Measurements from ENCODE around the gene LINGO1. TPM values are rescaled to one million over a fixed set of nuclear protein-coding genes. Genes with fewer than 3 reads are reported as not detected.

LINGO1 gene, protein sequence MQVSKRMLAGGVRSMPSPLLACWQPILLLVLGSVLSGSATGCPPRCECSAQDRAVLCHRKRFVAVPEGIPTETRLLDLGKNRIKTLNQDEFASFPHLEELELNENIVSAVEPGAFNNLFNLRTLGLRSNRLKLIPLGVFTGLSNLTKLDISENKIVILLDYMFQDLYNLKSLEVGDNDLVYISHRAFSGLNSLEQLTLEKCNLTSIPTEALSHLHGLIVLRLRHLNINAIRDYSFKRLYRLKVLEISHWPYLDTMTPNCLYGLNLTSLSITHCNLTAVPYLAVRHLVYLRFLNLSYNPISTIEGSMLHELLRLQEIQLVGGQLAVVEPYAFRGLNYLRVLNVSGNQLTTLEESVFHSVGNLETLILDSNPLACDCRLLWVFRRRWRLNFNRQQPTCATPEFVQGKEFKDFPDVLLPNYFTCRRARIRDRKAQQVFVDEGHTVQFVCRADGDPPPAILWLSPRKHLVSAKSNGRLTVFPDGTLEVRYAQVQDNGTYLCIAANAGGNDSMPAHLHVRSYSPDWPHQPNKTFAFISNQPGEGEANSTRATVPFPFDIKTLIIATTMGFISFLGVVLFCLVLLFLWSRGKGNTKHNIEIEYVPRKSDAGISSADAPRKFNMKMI
- not detected for total RNA-seq

DNA sequence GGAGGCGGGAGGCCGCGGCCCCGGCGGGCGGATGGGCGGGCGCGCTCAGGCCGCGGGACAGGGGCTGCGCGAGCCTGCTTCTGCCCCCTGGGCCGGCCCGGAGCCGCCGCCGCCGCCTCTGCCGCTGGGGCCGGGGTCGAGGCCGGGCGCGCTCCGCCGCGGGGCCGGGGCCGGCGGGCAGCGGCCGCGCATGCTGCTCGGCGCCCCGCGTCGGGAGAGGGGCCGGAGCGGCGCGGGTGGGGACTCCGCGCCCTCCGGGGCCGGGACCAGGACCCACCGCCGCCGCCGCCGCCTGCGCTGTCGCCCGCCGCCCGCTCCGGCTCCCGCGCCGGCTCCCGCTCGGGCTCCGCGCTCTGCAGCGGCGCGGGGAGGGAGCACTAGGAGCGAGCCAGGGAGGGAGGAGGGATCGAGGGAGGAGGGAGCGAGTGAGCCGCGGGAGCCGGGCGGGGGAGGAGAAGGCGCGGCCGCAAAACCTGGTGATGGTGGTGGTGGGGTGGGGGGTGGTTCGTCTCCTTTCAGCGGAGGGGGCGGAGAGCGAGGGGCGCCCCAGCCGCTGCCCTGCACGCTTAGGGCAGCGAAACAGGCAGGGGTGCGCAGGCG is at the start of gene LINGO1:
Gene LINGO1, minus strand, starts transcription at position 379 of the 600 bp plus-strand sequence. CDS start 597 bp downstream, outside the sequence.
- Mint-ChIP-seq H3K4me3 (peak within 1 kb of the TSS; percentile 38), H3K27me3 (ENCODE audit: low read depth) (peaks cover 45% of the 10 kb centered on the region), H3K27ac (no peak within 1 kb of the TSS), H3K4me1 (ENCODE audit: low read depth) (peaks cover 10% of the 10 kb centered on the region), H3K9me3 (ENCODE audit: insufficient read depth) (no peaks in the 10 kb centered on the region), H3K36me3 (ENCODE audit: low read depth) (no peaks in the 10 kb centered on the region)
- ChIA-PET POLR2A (no interaction called here), CTCF (interaction anchor here (1.5 to 2.7 kb wide), 6 partner anchors 7 to 189 kb away, joined by 4 to 20 read pairs (median 8); no protein-coding TSS in a partner anchor)
- DNase-seq: no peak
- peak; percentile 6 for ATAC-seq

DNA sequence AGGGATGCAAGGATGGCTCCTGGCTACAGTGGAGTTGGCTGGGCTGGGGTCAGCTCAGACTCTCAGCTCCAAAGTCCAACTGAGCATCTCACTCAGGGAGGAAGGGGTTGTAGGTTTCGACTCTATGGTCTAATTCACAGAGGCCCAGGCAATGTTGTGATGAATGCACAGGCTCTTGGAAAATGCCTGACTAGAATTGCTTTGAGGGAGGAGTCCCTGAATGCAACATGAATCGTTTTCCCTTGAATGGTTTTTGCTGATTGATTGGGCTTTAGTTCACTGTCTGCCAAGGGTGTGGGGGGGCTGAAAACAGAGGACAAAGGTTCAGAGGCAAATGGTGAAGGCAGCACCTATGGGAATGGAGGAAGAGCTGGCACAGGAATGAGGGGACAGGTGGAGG is 48.6 kb upstream of the LINGO1 start:
- POLR2A ChIA-PET: no interaction called here
- no peak overlapping the region for H3K27ac Mint-ChIP-seq
- CTCF ChIA-PET: no interaction called here
- ATAC-seq (no peak), DNase-seq (no peak)
- H3K27me3 Mint-ChIP-seq (ENCODE audit: low read depth): peaks cover 14% of the 10 kb centered on the region
- no peak overlapping the region for H3K4me3 Mint-ChIP-seq
- H3K36me3 Mint-ChIP-seq (ENCODE audit: low read depth): no peaks in the 10 kb centered on the region
- no peaks in the 10 kb centered on the region for H3K4me1 Mint-ChIP-seq (ENCODE audit: low read depth)
- H3K9me3 Mint-ChIP-seq (ENCODE audit: insufficient read depth): no peaks in the 10 kb centered on the region

DNA sequence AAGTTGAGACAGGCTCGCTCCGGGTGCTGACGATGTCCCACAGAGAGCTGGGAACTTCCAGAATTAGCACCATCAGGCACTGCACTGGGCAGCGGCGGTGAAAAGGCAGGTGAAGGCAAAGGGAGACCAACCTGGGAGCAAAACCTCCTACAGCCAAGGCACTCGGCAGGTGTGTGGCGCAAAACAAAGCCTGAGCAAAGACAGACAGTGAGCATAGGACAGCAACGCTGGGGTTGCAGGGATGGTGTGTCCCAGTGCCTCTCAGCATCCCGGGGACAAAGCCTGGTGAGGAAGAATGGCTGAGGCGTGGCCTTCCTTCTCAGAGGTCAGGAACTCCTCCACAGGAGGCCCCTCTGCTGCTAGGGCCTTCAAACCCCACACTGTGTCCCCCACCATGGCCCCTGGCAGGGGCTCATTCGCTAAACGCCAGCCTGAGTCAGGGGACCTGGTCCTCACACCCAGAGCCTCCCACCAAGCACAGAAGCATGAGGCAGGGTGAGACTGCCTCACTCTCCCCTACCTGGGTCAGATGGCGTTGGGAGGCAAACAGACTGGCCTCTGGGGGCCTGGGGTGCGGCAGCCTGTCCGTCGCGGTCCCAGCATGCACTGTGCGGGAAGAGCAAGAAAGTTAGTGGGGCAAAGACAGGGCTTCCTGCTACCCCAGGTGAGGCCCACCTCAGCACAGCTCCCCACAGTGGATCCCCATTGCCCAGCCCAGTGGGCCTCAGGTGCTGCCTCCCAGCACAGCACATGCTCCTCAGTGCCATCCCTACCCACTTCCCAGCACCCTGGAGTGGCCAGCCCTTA is 44.1 kb upstream of the LINGO1 start:
- ATAC-seq (no peak), DNase-seq (no peak)
- H3K27ac Mint-ChIP-seq: no peak overlapping the region
- peaks cover 6% of the 10 kb centered on the region for H3K27me3 Mint-ChIP-seq (ENCODE audit: low read depth)
- no peak overlapping the region for H3K4me3 Mint-ChIP-seq
- POLR2A ChIA-PET: no interaction called here
- H3K4me1 Mint-ChIP-seq (ENCODE audit: low read depth): no peaks in the 10 kb centered on the region
- no peaks in the 10 kb centered on the region for H3K9me3 Mint-ChIP-seq (ENCODE audit: insufficient read depth)
- CTCF ChIA-PET: no interaction called here
- no peaks in the 10 kb centered on the region for H3K36me3 Mint-ChIP-seq (ENCODE audit: low read depth)

DNA sequence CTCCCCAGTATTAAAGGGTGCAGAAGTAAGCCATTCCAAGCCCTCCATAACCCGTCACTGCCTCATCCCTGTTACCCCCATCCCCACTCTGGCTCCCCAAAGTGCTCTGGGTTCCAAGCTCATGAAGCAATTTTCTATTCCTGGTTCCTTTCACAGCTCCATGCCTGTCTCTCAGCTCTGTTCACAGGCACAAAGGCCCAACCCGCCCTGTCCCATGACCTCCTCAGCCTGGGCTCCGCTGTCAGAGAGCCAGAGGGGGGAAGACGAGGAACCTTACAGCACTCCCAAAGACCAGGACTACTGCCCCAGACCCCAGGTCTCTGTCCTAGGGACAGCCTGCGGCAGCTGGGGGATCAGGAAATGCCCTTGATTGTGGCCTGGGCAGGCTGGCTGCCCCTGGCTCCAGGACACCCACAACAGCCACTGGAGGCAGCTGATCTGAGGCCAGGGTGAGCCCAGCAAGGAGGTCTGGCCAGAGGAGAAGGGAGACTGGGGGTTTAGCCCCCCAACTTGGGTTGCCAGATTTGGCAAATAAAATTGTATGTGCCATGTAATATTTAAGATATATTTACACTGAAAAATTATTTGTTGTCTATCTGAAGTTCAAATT is 43.2 kb upstream of the LINGO1 start:
- peaks cover 4% of the 10 kb centered on the region for H3K27me3 Mint-ChIP-seq (ENCODE audit: low read depth)

DNA sequence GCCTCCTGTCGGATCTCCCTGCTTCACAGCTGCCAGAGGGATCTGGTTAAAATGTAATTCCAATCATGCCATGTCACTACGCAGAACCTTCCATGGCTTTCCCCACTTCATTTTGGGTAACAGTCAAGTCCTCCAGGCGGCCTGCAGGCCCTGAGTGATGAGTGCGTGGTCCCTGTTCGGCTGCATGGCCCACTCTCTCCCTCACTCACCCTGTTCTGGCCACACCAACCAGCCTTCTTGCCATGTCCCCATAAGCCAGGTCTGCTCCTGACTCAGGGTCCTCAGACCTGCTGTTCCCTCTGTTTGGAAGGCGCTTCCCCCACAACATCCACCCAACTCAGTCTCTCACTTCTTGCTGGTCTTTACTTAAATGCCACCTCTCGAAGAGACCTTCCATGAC is 41.6 kb upstream of the LINGO1 start:
- POLR2A ChIA-PET: no interaction called here
- Mint-ChIP-seq H3K27me3 (ENCODE audit: low read depth) (peaks cover 2% of the 10 kb centered on the region), H3K27ac (no peak overlapping the region), H3K4me1 (ENCODE audit: low read depth) (no peaks in the 10 kb centered on the region), H3K36me3 (ENCODE audit: low read depth) (no peaks in the 10 kb centered on the region), H3K9me3 (ENCODE audit: insufficient read depth) (no peaks in the 10 kb centered on the region), H3K4me3 (no peak overlapping the region)
- DNase-seq: no peak
- no peak for ATAC-seq
- CTCF ChIA-PET: no interaction called here

More for the DNA sequence above, 43.2 kb upstream of the LINGO1 start:
- POLR2A ChIA-PET: no interaction called here
- no peaks in the 10 kb centered on the region for H3K36me3 Mint-ChIP-seq (ENCODE audit: low read depth)
- H3K9me3 Mint-ChIP-seq (ENCODE audit: insufficient read depth): no peaks in the 10 kb centered on the region
- H3K4me1 Mint-ChIP-seq (ENCODE audit: low read depth): no peaks in the 10 kb centered on the region
- H3K27ac Mint-ChIP-seq: no peak overlapping the region
- DNase-seq (no peak), ATAC-seq (no peak)
- no peak overlapping the region for H3K4me3 Mint-ChIP-seq
- CTCF ChIA-PET: no interaction called here

DNA sequence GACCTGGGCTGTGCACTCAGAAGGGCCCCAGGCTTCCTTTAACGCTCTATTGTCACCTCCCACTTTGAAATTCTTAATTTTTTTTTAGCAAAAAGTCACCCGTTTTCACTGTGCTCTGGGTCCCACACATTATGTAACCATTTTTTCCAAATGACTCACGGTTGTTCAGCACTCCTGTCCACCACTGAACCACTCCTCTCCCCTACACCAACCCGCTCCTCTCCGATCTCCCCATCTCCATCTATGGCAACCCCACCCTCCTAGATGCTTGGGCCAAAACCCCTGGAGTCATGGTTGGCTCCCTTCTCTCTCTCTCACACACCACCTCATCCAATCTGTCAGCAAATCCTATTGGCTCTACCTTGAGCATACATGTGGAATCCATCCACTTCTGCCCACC is 41.2 kb upstream of the LINGO1 start:
- Mint-ChIP-seq H3K27ac (no peak overlapping the region), H3K27me3 (ENCODE audit: low read depth) (no peaks in the 10 kb centered on the region), H3K36me3 (ENCODE audit: low read depth) (no peaks in the 10 kb centered on the region), H3K9me3 (ENCODE audit: insufficient read depth) (no peaks in the 10 kb centered on the region), H3K4me1 (ENCODE audit: low read depth) (no peaks in the 10 kb centered on the region), H3K4me3 (no peak overlapping the region)
- ATAC-seq (no peak), DNase-seq (no peak)
- CTCF ChIA-PET: no interaction called here
- POLR2A ChIA-PET: no interaction called here

DNA sequence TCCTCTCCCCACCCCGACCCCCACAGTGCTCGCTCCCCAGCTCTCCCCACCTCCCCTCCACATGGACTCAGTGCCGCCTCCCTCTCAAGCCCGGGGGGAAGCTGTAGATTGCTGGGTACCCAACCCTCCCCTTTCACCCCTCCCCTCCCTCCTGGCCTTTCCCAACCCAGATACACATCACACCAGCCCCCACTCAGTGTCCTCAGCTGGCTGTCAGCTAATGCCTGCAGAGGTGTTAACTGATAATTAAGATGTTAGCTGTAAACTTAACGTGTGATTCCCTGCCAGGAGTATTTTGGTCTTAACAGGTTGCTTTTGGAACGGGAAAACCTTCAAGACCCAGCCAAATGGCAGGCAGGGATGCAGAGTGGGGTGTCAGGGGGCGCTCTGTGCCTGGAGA is 39.4 kb upstream of the LINGO1 start:
- H3K27ac Mint-ChIP-seq: no peak overlapping the region
- no peaks in the 10 kb centered on the region for H3K36me3 Mint-ChIP-seq (ENCODE audit: low read depth)
- no peaks in the 10 kb centered on the region for H3K9me3 Mint-ChIP-seq (ENCODE audit: insufficient read depth)
- ChIA-PET POLR2A (interaction anchor here (0.5 kb wide), 1 partner anchor 849 kb away, joined by 3 read pairs; no protein-coding TSS in a partner anchor), CTCF (no interaction called here)
- H3K27me3 Mint-ChIP-seq (ENCODE audit: low read depth): peaks cover 4% of the 10 kb centered on the region
- ATAC-seq: no peak
- no peak for DNase-seq
- no peak overlapping the region for H3K4me3 Mint-ChIP-seq
- H3K4me1 Mint-ChIP-seq (ENCODE audit: low read depth): no peaks in the 10 kb centered on the region

DNA sequence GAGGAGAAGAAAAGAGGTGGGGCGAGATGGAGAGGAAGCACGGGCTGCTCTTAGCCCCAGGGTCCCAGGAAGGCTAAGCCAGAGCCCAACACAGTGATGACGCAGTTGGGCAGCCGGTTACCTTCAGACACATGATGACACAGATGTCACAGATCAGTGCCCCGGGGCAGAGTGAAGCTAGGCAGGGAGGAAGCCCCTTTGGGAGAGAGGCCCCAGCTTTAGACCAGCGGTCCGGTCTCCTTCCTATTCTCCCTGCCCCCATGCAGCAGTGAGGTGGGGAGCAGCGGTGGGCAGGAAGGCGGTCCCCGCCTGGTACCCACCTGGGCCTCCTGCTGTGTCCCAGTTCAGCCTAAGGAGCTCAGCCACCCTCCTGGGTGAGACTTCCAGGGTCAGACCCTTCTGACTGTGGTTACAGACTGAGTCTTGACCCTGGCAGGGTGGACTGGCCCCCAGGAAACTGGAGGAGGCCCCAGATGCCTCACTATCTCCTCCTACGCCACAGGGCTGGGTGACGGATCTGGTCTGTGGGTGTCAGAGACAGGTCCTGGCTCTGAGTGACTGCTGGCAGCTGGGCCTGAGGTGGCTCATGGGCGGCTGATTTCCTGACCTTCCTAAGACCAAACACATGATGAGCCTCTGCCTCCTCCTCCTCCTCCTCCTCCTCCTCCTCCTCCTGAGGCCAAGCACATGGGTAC is 38.8 kb upstream of the LINGO1 start:
- CTCF ChIA-PET: no interaction called here
- no peak for DNase-seq

DNA sequence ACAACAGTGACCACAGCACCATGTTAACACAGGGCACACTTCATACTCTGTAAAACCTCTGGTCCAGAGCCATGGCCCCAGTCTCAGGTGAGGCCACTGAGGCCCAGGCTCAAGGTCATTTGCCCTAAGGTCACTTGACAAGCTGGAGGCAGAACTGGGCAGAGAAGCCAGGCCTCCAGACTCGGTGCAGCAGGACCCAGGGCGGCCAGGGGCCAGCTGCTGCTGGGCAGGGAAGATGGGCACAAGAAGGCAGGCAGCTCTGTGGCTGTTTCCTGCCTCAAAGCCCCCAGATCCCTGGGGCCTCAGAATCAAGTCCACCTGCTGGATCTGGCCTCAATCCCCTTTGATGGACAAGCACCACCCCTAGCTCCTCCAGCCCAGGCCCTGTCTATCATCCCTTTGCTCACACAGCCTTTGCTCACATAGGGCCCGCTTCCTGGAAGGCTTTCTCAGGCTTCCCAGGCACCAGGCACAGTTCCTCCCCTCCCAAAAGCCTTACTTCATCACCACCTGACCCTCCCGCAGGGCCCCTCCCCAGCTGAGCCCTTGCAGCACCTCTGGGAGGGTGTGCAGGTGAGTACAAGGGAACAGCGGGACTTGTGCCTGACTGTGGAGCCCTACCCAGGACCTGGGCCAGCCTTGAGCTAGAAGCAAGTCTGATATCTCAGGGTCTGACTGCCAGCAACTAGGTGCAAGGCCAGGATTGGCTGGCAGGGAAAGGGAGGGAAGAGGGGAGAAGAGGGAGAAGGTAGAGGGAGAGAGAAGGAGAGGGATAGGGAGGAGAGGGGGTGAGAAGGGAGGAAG is 38.0 kb upstream of the LINGO1 start:
- POLR2A ChIA-PET: interaction anchor here (0.6 kb wide), 1 partner anchor 102 kb away, joined by 3 read pairs; no protein-coding TSS in a partner anchor
- ATAC-seq: no peak

More for the DNA sequence above, 38.8 kb upstream of the LINGO1 start:
- no peaks in the 10 kb centered on the region for H3K36me3 Mint-ChIP-seq (ENCODE audit: low read depth)
- POLR2A ChIA-PET: interaction anchor here (0.5 kb wide), 1 partner anchor 848 kb away, joined by 3 read pairs; no protein-coding TSS in a partner anchor
- no peak overlapping the region for H3K27ac Mint-ChIP-seq
- no peaks in the 10 kb centered on the region for H3K9me3 Mint-ChIP-seq (ENCODE audit: insufficient read depth)
- ATAC-seq: no peak
- H3K4me1 Mint-ChIP-seq (ENCODE audit: low read depth): no peaks in the 10 kb centered on the region
- H3K4me3 Mint-ChIP-seq: no peak overlapping the region
- peaks cover 4% of the 10 kb centered on the region for H3K27me3 Mint-ChIP-seq (ENCODE audit: low read depth)

DNA sequence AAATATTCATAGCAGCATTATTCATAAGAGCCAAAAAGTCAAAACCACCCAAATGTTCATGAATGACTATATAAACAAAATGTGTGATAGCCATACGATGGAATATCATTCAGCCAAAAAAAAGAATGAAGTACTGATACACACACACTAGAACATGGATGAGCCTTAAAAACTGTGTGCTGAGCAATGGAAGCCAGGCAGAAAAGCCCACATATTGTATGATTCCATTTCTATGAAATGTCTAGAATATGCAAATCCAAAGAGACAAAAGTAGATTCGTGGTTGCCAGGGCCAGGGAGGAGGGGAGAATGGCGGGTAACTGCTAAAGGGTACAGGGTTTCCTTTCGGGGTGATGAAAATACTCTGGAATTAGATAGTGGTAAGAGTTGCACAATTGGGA is 37.2 kb upstream of the LINGO1 start:
- no peak for ATAC-seq
- CTCF ChIA-PET: no interaction called here
- H3K27me3 Mint-ChIP-seq (ENCODE audit: low read depth): peaks cover 7% of the 10 kb centered on the region

More for the DNA sequence above, 38.0 kb upstream of the LINGO1 start:
- Mint-ChIP-seq H3K27ac (no peak overlapping the region), H3K4me3 (no peak overlapping the region), H3K27me3 (ENCODE audit: low read depth) (peaks cover 7% of the 10 kb centered on the region), H3K4me1 (ENCODE audit: low read depth) (no peaks in the 10 kb centered on the region), H3K9me3 (ENCODE audit: insufficient read depth) (no peaks in the 10 kb centered on the region), H3K36me3 (ENCODE audit: low read depth) (no peaks in the 10 kb centered on the region)
- CTCF ChIA-PET: no interaction called here
- no peak for DNase-seq

More for the DNA sequence above, 37.2 kb upstream of the LINGO1 start:
- Mint-ChIP-seq H3K4me3 (no peak overlapping the region), H3K36me3 (ENCODE audit: low read depth) (no peaks in the 10 kb centered on the region), H3K27ac (no peak overlapping the region), H3K4me1 (ENCODE audit: low read depth) (no peaks in the 10 kb centered on the region), H3K9me3 (ENCODE audit: insufficient read depth) (no peaks in the 10 kb centered on the region)
- POLR2A ChIA-PET: no interaction called here
- no peak for DNase-seq
